ENCODE data around the gene ASB7. TPM values are rescaled to one million over a fixed set of nuclear protein-coding genes. Genes with fewer than 3 reads are reported as not detected.
A peak's percentile ranks its signal among the peaks of the same experiment; 100 is the strongest.

Gene ASB7
- total and polyA plus RNA-seq, 2 donors = 6.5 to 10.6 TPM

GRCh38 chr15:100592898-100593297 is 9.5 kb upstream of the ASB7 start:
- Histone ChIP-seq H3K36me3 (ENCODE audit: control insufficient read depth in 2 of 2, insufficient read depth in 2 of 2, low read length in 1 of 2) (peaks cover 0 to 2% of the 10 kb centered on the region in 2 donors), H3K27ac (ENCODE audit: low read depth in 1 of 2, low read length in 1 of 2) (no peak overlapping the region), H3K27me3 (ENCODE audit: control insufficient read depth in 2 of 2, insufficient read depth in 1 of 2, low read length in 1 of 2) (no peaks in the 10 kb centered on the region), H3K9me3 (ENCODE audit: control insufficient read depth in 2 of 2, insufficient read depth in 1 of 2, low read length in 1 of 2) (peaks cover 0 to 3% of the 10 kb centered on the region in 2 donors), H3K4me1 (ENCODE audit: control insufficient read depth in 2 of 2, insufficient read depth in 2 of 2, low read length in 2 of 2) (peaks cover 12 to 19% of the 10 kb centered on the region in 2 donors), H3K4me3 (ENCODE audit: low read length in 2 of 2) (no peak overlapping the region)
- DNase-seq (ENCODE audit: low read depth in 6 of 9, low spot score in 9 of 9) = no peak
- WGBS = 95% methylated on average over 3 of the region's 3 CpGs

GRCh38 chr15:100593431-100593830 is 9.0 kb upstream of the ASB7 start:
- Histone ChIP-seq H3K9me3 (ENCODE audit: control insufficient read depth in 2 of 2, insufficient read depth in 1 of 2, low read length in 1 of 2) (no peaks in the 10 kb centered on the region), H3K4me3 (ENCODE audit: low read length in 2 of 2) (no peak overlapping the region), H3K27ac (ENCODE audit: low read depth in 1 of 2, low read length in 1 of 2) (no peak overlapping the region), H3K27me3 (ENCODE audit: control insufficient read depth in 2 of 2, insufficient read depth in 1 of 2, low read length in 1 of 2) (no peaks in the 10 kb centered on the region), H3K4me1 (ENCODE audit: control insufficient read depth in 2 of 2, insufficient read depth in 2 of 2, low read length in 2 of 2) (peaks cover 12 to 19% of the 10 kb centered on the region in 2 donors), H3K36me3 (ENCODE audit: control insufficient read depth in 2 of 2, insufficient read depth in 2 of 2, low read length in 1 of 2) (peaks cover 0 to 2% of the 10 kb centered on the region in 2 donors)
- WGBS = 98% methylated on average over 2 of the region's 2 CpGs
- DNase-seq (ENCODE audit: low read depth in 6 of 9, low spot score in 9 of 9) = no peak

- peaks cover 0 to 2% of the 10 kb centered on the region in 2 donors for H3K36me3 ChIP-seq (ENCODE audit: control insufficient read depth in 2 of 2, insufficient read depth in 2 of 2, low read length in 1 of 2)
- H3K27me3 ChIP-seq (ENCODE audit: control insufficient read depth in 2 of 2, insufficient read depth in 1 of 2, low read length in 1 of 2) = no peaks in the 10 kb centered on the region
- peak overlapping the region in 1 of 2 donors; percentile 46 for H3K27ac ChIP-seq (ENCODE audit: low read depth in 1 of 2, low read length in 1 of 2)
- DNase-seq (ENCODE audit: low read depth in 6 of 9, low spot score in 9 of 9) = no peak
- H3K4me1 ChIP-seq (ENCODE audit: control insufficient read depth in 2 of 2, insufficient read depth in 2 of 2, low read length in 2 of 2) = peaks cover 15 to 33% of the 10 kb centered on the region in 2 donors
- whole genome bisulfite sequencing = 95% methylated on average over 3 of the region's 3 CpGs
- H3K4me3 ChIP-seq (ENCODE audit: low read length in 2 of 2) = no peak overlapping the region
- no peaks in the 10 kb centered on the region for H3K9me3 ChIP-seq (ENCODE audit: control insufficient read depth in 2 of 2, insufficient read depth in 1 of 2, low read length in 1 of 2)
These were observed 6.4 kb upstream of the ASB7 start for GRCh38 chr15:100595964-100596363.

- peaks cover 18 to 38% of the 10 kb centered on the region in 2 donors for H3K4me1 ChIP-seq (ENCODE audit: control insufficient read depth in 2 of 2, insufficient read depth in 2 of 2, low read length in 2 of 2)
- peak overlapping the region; percentile 63 to 75 for H3K27ac ChIP-seq (ENCODE audit: low read depth in 1 of 2, low read length in 1 of 2)
- DNase-seq (ENCODE audit: low read depth in 6 of 9, low spot score in 9 of 9) = peak; percentile 30 to 89 (median 71)
- WGBS = 3% methylated on average over 7 of the region's 7 CpGs
- no peaks in the 10 kb centered on the region for H3K27me3 ChIP-seq (ENCODE audit: control insufficient read depth in 2 of 2, insufficient read depth in 1 of 2, low read length in 1 of 2)
- peak overlapping the region in 1 of 2 donors; percentile 23 for H3K4me3 ChIP-seq (ENCODE audit: low read length in 2 of 2)
- H3K9me3 ChIP-seq (ENCODE audit: control insufficient read depth in 2 of 2, insufficient read depth in 1 of 2, low read length in 1 of 2) = no peaks in the 10 kb centered on the region
- H3K36me3 ChIP-seq (ENCODE audit: control insufficient read depth in 2 of 2, insufficient read depth in 2 of 2, low read length in 1 of 2) = no peaks in the 10 kb centered on the region
These were observed 5.6 kb upstream of the ASB7 start for GRCh38 chr15:100596792-100597191.

DNA sequence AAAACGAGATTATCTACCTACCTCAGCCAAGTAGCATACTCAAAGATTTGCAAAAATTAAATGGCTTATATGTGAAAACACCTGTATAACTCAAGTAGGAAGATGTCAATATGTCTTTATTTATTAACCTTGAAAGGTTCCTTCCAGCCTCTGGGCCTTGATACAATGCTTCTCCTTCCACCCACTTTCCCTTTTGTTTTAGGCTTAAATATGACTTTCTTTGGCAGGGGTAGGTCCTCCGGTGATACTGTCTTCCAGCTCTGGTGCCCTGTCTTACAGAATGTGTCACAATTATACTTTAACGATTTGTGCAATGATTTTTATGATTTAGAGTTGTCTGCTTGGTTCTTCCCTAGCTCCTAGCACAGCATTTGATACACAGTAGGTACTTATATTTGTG is 4.5 kb upstream of the ASB7 start:
- peak overlapping the region; percentile 37 to 63 for H3K27ac ChIP-seq (ENCODE audit: low read depth in 1 of 2, low read length in 1 of 2)
- H3K9me3 ChIP-seq (ENCODE audit: control insufficient read depth in 2 of 2, insufficient read depth in 1 of 2, low read length in 1 of 2) = no peaks in the 10 kb centered on the region
- no peaks in the 10 kb centered on the region for H3K36me3 ChIP-seq (ENCODE audit: control insufficient read depth in 2 of 2, insufficient read depth in 2 of 2, low read length in 1 of 2)
- no peaks in the 10 kb centered on the region for H3K27me3 ChIP-seq (ENCODE audit: control insufficient read depth in 2 of 2, insufficient read depth in 1 of 2, low read length in 1 of 2)
- peaks cover 18 to 38% of the 10 kb centered on the region in 2 donors for H3K4me1 ChIP-seq (ENCODE audit: control insufficient read depth in 2 of 2, insufficient read depth in 2 of 2, low read length in 2 of 2)
- no peak for DNase-seq (ENCODE audit: low read depth in 6 of 9, low spot score in 9 of 9)
- no peak overlapping the region for H3K4me3 ChIP-seq (ENCODE audit: low read length in 2 of 2)
- WGBS = 91% methylated on average over 3 of the region's 3 CpGs

- no peak overlapping the region for H3K4me3 ChIP-seq (ENCODE audit: low read length in 2 of 2)
- no peak for DNase-seq (ENCODE audit: low read depth in 6 of 9, low spot score in 9 of 9)
- H3K9me3 ChIP-seq (ENCODE audit: control insufficient read depth in 2 of 2, insufficient read depth in 1 of 2, low read length in 1 of 2) = no peaks in the 10 kb centered on the region
- peaks cover 23 to 38% of the 10 kb centered on the region in 2 donors for H3K4me1 ChIP-seq (ENCODE audit: control insufficient read depth in 2 of 2, insufficient read depth in 2 of 2, low read length in 2 of 2)
- no peak overlapping the region for H3K27ac ChIP-seq (ENCODE audit: low read depth in 1 of 2, low read length in 1 of 2)
- WGBS = 100% methylated on average over 1 of the region's 1 CpG
- H3K36me3 ChIP-seq (ENCODE audit: control insufficient read depth in 2 of 2, insufficient read depth in 2 of 2, low read length in 1 of 2) = no peaks in the 10 kb centered on the region
- no peaks in the 10 kb centered on the region for H3K27me3 ChIP-seq (ENCODE audit: control insufficient read depth in 2 of 2, insufficient read depth in 1 of 2, low read length in 1 of 2)
These were observed 3.7 kb upstream of the ASB7 start for GRCh38 chr15:100598655-100599054.

DNA sequence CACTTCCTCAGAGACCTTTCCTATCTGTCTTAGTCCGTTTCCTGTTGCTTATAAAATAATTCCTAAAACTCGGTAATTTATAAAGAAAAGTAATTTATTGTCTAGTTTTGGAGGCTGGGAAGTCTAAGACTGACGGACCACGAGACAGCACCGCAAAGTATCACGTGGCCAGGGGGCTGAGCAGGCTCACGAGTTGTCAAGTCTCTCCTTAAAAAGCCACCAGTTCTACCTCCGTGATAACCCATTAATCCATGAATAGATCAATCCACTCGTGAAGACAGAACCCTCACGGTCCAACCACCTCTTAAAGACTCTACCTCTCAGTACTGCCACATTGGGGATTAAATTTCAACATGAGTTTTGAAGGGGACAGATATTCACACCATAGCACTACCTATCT is 1.2 kb upstream of the ASB7 start:
- peaks cover 21 to 32% of the 10 kb centered on the region in 2 donors for H3K4me1 ChIP-seq (ENCODE audit: control insufficient read depth in 2 of 2, insufficient read depth in 2 of 2, low read length in 2 of 2)
- WGBS = under 1% methylated on average over 10 of the region's 10 CpGs
- peak overlapping the region; percentile 78 to 92 for H3K4me3 ChIP-seq (ENCODE audit: low read length in 2 of 2)
- H3K27me3 ChIP-seq (ENCODE audit: control insufficient read depth in 2 of 2, insufficient read depth in 1 of 2, low read length in 1 of 2) = no peaks in the 10 kb centered on the region
- peak in 3 of 9 donors; percentile 2 to 38 (median 17) for DNase-seq (ENCODE audit: low read depth in 6 of 9, low spot score in 9 of 9)
- H3K9me3 ChIP-seq (ENCODE audit: control insufficient read depth in 2 of 2, insufficient read depth in 1 of 2, low read length in 1 of 2) = no peaks in the 10 kb centered on the region
- H3K36me3 ChIP-seq (ENCODE audit: control insufficient read depth in 2 of 2, insufficient read depth in 2 of 2, low read length in 1 of 2) = peaks cover 0 to 2% of the 10 kb centered on the region in 2 donors
- H3K27ac ChIP-seq (ENCODE audit: low read depth in 1 of 2, low read length in 1 of 2) = peak overlapping the region; percentile 68 to 75

DNA sequence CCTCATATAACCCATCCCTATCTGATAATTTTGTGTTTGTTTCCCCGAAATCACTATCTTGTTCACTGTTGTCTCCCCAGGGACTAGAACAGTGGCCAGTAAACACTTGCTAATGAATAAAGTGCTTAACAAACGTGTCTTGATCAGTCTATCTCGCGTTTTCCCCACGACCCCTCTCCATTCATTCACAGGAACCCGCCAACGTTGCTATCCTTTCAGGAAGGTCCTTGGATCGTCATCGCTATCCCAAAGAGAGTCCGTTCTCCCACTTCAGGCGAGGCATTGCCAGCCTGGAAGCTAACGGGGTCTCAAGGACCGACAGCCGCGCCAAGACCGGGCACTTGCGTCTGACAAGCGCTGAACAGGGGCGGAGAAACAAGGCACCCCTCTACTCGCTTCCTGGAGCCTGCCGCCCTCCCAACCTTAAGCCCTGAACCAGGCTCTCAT is 749 bp upstream of the ASB7 start:
- under 1% methylated on average over 21 of the region's 21 CpGs for WGBS
- H3K9me3 ChIP-seq (ENCODE audit: control insufficient read depth in 2 of 2, insufficient read depth in 1 of 2, low read length in 1 of 2) = no peaks in the 10 kb centered on the region
- H3K36me3 ChIP-seq (ENCODE audit: control insufficient read depth in 2 of 2, insufficient read depth in 2 of 2, low read length in 1 of 2) = peaks cover 0 to 2% of the 10 kb centered on the region in 2 donors
- H3K27ac ChIP-seq (ENCODE audit: low read depth in 1 of 2, low read length in 1 of 2) = peak overlapping the region; percentile 68 to 75
- peaks cover 18 to 29% of the 10 kb centered on the region in 2 donors for H3K4me1 ChIP-seq (ENCODE audit: control insufficient read depth in 2 of 2, insufficient read depth in 2 of 2, low read length in 2 of 2)
- no peaks in the 10 kb centered on the region for H3K27me3 ChIP-seq (ENCODE audit: control insufficient read depth in 2 of 2, insufficient read depth in 1 of 2, low read length in 1 of 2)
- H3K4me3 ChIP-seq (ENCODE audit: low read length in 2 of 2) = peak overlapping the region; percentile 78 to 92
- DNase-seq (ENCODE audit: low read depth in 6 of 9, low spot score in 9 of 9) = no peak

- H3K4me3 ChIP-seq (ENCODE audit: low read length in 2 of 2) = peak overlapping the region; percentile 82 to 89
- DNase-seq (ENCODE audit: low read depth in 6 of 9, low spot score in 9 of 9) = peak in 6 of 9 donors; percentile 13 to 62 (median 40)
- H3K9me3 ChIP-seq (ENCODE audit: control insufficient read depth in 2 of 2, insufficient read depth in 1 of 2, low read length in 1 of 2) = no peaks in the 10 kb centered on the region
- WGBS = 1% methylated on average over 16 of the region's 16 CpGs
- H3K36me3 ChIP-seq (ENCODE audit: control insufficient read depth in 2 of 2, insufficient read depth in 2 of 2, low read length in 1 of 2) = peaks cover 4% of the 10 kb centered on the region in 2 donors
- peaks cover 12 to 20% of the 10 kb centered on the region in 2 donors for H3K4me1 ChIP-seq (ENCODE audit: control insufficient read depth in 2 of 2, insufficient read depth in 2 of 2, low read length in 2 of 2)
- H3K27ac ChIP-seq (ENCODE audit: low read depth in 1 of 2, low read length in 1 of 2) = peak overlapping the region; percentile 77 to 85
- H3K27me3 ChIP-seq (ENCODE audit: control insufficient read depth in 2 of 2, insufficient read depth in 1 of 2, low read length in 1 of 2) = no peaks in the 10 kb centered on the region
These were observed 519 bp downstream of the ASB7 start for GRCh38 chr15:100602823-100603393.
